SK-N-MC (cell line): ENCODE data around the gene NDUFS7.

Source experiments
- DNase-seq: peaks from one replicate; pipeline ENCODE4 v3.0.0-alpha.2; 2011; ENCODE audit warnings: low read depth, low spot score
- H3K27ac ChIP-seq: fragments of 200-600 bp; sonication (generic); 2 replicates; pipeline ENCODE4 v1.5.1; 2016; ENCODE audit warnings: mixed run types
- H3K36me3 ChIP-seq: fragments of 200-600 bp; sonication (generic); 2 replicates; pipeline ENCODE4 v1.6.1; 2017; ENCODE audit warnings: antibody characterized with exemption, low read length, mixed read lengths; ENCODE audit not compliant: insufficient read depth
- H3K4me3 ChIP-seq: fragments of 200-600 bp; sonication (generic); 2 replicates; pipeline ENCODE4 v1.5.1; 2016
- H3K9ac ChIP-seq: fragments of 200-600 bp; sonication (generic); 2 replicates; pipeline ENCODE4 v1.8.0; 2017; ENCODE audit warnings: mixed run types, mixed read lengths; ENCODE audit not compliant: insufficient read length
- H3K9me3 ChIP-seq: fragments of 200-600 bp; sonication (generic); 2 replicates; pipeline ENCODE4 v1.6.1; 2017; ENCODE audit warnings: low read depth, mild to moderate bottlenecking, antibody characterized with exemption, low read length, moderate library complexity, mixed read lengths
- EZH2 ChIP-seq: fragments of 200-600 bp; sonication (generic); IDR thresholded peaks from one replicate; pipeline ENCODE4 v1.6.1; 2017; ENCODE audit warnings: antibody characterized with exemption
- FOXP2 ChIP-seq: optimal IDR thresholded peaks from 2 replicates; pipeline ENCODE3; 2011; ENCODE audit warnings: mild to moderate bottlenecking, moderate library complexity; ENCODE audit not compliant: insufficient read depth; ENCODE audit errors: extremely low read length, control extremely low read depth
- POLR2AphosphoS5 ChIP-seq: IDR thresholded peaks from 2 replicates; pipeline ENCODE4 v1.6.1; 2012; ENCODE audit warnings: mild to moderate bottlenecking, low read depth, low read length, borderline replicate concordance

Gene NDUFS7

DNA sequence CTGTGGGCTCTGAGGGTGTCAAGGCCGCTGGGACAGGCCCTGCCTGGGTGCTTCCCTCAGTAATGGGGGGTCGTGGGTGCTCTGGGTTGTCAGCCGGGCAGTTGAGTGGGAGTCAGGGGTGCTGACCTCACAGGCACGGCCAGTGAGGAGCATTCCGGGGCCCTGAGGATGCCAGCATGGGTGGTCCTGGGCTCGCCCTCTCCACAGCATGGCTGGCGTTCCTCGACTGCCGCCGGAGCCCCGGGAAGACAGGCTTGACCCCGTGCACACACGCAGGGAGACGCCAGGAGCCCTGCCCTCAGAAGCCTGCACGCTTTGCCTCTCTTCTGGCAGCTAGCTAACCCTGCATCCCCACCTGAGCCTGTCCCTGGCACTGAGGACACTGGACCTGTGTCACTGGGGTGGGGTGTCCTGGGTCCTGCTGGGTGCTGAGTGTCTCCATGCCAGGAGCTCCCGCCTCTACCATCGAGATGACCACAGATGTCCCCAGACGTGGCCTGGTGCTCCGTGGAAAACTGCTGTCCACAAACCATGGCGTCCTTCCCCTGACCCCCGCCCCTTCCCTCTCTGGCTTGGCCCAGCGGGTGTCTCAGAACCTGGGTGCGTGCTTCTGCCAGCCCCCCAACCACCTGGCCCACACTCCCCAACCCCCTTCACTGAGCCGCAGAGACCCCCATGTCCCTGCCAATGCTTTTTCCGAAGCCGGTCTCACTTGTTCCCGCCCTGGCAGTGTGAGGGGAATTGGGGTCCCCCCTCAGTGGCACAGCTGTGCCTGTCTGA lies 4.4 kb upstream of the NDUFS7 start:
- no peak for DNase-seq
- Histone ChIP-seq H3K4me3 (no peak overlapping the region), H3K36me3 (no peaks in the 10 kb centered on the region; the same call in 1 of the 2 replicates), H3K9ac (no peak overlapping the region), H3K9me3 (no peaks in the 10 kb centered on the region), H3K27ac (no peak overlapping the region)
- no peak for TF ChIP-seq FOXP2
- no peak for TF ChIP-seq EZH2
- no peak for TF ChIP-seq POLR2AphosphoS5

DNA sequence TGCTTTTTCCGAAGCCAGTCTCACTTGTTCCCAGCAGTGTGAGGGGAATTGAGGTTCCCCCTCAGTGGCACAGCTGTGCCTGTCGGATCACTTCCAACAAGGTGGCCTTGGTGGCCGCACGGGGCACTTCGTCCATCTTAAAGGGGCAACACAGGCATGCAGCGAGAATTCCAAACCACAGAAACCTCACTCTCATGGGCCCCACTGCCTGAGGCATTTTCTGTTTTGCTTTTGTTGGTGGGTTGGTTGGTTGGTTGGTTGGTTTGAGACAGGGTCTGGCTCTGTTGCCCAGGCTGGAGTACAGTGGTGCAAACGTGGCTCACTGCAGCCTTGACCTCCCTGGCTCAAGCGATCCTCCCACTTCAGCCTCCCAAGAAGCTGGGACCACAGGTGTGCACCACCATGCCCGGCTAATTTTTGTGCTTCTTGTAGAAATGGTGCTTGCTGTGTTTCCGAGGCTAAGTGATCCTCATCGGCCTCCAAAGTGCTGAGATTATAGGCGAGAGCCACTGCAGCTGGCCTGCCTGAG lies 3.7 kb upstream of the NDUFS7 start:
- Histone ChIP-seq H3K9ac (no peak overlapping the region), H3K27ac (no peak overlapping the region), H3K9me3 (no peaks in the 10 kb centered on the region), H3K4me3 (no peak overlapping the region), H3K36me3 (no peaks in the 10 kb centered on the region; the same call in 1 of the 2 replicates)
- no peak for DNase-seq
- TF ChIP-seq EZH2 (no peak), FOXP2 (no peak), POLR2AphosphoS5 (no peak)

DNA sequence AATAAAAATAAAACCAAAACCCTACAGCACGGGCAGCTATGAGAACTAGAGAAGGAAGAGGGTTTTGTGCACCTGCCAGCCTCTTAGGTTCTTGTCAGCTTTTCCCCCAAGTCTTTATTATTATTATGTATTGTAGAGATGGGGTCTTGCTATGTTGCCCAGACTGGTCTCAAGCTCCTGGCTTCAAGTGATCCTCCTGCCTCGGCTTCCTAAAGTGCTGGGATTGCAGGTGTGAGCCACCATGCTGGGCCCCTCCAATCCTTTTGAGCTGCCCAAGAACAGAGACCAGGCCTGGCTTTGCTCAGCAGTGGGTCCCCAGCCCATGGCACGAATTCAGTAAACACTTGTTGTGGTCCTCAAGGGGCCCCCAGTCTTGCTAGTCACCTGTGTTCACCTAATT lies 1.5 kb upstream of the NDUFS7 start:
- no peak for DNase-seq
- no peaks in the 10 kb centered on the region for H3K9me3 ChIP-seq
- no peaks in the 10 kb centered on the region; the same call in 1 of the 2 replicates for H3K36me3 ChIP-seq
- H3K9ac ChIP-seq, result no peak overlapping the region
- H3K4me3 ChIP-seq, result no peak overlapping the region
- TF ChIP-seq POLR2AphosphoS5 (no peak), EZH2 (no peak), FOXP2 (no peak)
- H3K27ac ChIP-seq, result no peak overlapping the region

DNA sequence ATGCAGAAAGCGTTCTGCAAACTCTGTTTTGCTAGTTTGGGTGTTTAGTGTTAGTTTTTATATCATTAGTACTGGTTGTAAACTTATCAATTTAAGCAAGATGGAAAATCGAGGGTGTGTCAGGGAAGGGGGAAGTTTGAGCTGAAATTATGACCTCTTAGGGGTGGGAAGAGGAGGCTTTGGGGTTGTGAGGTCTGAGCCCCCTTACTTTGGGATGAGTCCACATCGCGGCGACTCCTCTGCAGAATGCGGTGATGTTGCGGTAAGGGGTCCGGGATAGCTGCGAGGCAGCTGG lies 743 bp upstream of the NDUFS7 start:
- H3K9me3 ChIP-seq, result no peaks in the 10 kb centered on the region
- no peak overlapping the region for H3K27ac ChIP-seq
- TF ChIP-seq FOXP2 (no peak), POLR2AphosphoS5 (no peak), EZH2 (no peak)
- no peaks in the 10 kb centered on the region; the same call in 1 of the 2 replicates for H3K36me3 ChIP-seq
- H3K4me3 ChIP-seq, result peak overlapping the region; percentile 67
- no peak overlapping the region for H3K9ac ChIP-seq
- DNase-seq, result no peak

DNA sequence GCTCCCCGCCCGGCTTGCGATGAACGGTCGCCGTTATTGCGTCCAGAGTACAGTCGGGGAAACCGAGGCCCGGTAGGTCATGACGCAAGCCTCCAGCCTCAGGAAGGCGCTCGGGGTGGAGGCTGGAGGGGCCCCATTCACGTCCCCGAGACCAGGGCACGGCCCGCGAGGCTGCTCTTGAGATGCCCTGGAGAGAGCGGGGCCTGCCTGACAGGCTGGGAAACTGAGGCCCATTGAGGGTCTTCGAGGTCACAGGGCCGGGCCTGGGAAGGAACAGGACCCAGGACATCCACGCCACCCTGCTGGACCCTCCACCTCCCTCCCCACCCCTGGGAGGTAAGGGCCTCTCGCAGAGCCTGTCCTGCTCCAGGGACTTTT lies 367 bp downstream of the NDUFS7 start:
- H3K27ac ChIP-seq, result peak overlapping the region; percentile 95
- H3K9ac ChIP-seq, result peak overlapping the region; percentile 93
- peaks cover 10% of the 10 kb centered on the region; the same call in 1 of the 2 replicates for H3K36me3 ChIP-seq
- H3K4me3 ChIP-seq, result peak overlapping the region; percentile 91
- DNase-seq, result no peak
- H3K9me3 ChIP-seq, result no peaks in the 10 kb centered on the region
- TF ChIP-seq EZH2 (no peak), POLR2AphosphoS5 (no peak), FOXP2 (no peak)

DNA sequence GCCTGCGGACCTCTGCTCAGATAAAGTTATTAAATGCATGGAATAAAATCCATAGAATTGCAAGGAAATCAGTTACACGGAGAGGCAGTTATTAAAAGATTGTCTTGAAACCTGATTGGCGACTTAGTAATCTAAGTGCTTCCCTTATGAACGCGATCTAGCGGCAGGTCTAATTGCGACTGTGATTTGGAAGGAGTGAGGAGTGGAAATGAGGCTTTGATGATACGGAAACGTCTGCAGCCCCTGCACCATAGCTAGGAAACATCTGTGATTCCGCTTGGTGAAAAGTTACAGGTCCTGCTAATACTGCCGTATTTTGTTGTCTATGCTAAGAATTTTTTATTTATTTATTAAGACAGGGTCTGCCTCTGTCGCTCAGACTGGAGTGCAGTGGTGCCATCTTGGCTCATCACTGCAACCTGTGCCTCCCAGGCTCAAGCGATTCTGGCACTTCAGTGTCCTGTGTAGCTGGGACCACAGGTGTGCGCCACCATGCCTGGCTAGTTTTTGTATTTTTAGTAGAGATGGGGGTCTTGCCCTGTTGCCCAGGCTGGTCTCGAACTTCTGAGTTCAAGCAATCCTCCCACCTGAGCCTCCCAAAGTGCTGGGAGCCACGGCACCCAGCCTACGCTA lies 887 bp downstream of the NDUFS7 start:
- TF ChIP-seq EZH2 (no peak), FOXP2 (no peak), POLR2AphosphoS5 (no peak)
- H3K36me3 ChIP-seq, result peaks cover 13% of the 10 kb centered on the region; the same call in 1 of the 2 replicates
- H3K9me3 ChIP-seq, result no peaks in the 10 kb centered on the region
- peak overlapping the region; percentile 93 for H3K9ac ChIP-seq
- DNase-seq, result no peak
- H3K27ac ChIP-seq, result no peak overlapping the region
- peak overlapping the region; percentile 91 for H3K4me3 ChIP-seq

DNA sequence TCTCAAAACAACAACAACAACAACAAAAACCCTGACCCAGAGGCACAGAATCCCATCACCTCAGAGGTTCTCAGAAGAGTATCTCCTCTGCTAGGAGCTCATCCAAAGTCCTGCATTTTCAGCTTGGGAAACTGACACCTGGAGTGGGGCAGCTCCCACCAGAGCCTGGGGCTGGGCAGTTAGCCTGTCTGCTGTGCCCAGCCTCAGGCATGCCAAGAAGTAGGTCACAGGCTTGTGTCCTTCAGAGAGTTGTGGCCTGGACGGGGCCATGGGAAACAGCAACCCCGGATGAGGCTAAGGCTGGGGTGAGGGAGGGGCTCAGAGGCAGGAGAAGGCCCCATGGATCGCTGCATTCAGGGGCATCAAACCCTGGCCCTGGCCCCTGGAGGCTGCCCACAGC lies 2.1 kb downstream of the NDUFS7 start:
- DNase-seq, result no peak
- H3K9me3 ChIP-seq, result no peaks in the 10 kb centered on the region
- TF ChIP-seq FOXP2, result no peak
- no peak for TF ChIP-seq POLR2AphosphoS5
- no peak for TF ChIP-seq EZH2
- H3K4me3 ChIP-seq, result no peak overlapping the region
- H3K36me3 ChIP-seq, result peaks cover 16% of the 10 kb centered on the region; the same call in 1 of the 2 replicates
- H3K9ac ChIP-seq, result no peak overlapping the region
- H3K27ac ChIP-seq, result no peak overlapping the region

DNA sequence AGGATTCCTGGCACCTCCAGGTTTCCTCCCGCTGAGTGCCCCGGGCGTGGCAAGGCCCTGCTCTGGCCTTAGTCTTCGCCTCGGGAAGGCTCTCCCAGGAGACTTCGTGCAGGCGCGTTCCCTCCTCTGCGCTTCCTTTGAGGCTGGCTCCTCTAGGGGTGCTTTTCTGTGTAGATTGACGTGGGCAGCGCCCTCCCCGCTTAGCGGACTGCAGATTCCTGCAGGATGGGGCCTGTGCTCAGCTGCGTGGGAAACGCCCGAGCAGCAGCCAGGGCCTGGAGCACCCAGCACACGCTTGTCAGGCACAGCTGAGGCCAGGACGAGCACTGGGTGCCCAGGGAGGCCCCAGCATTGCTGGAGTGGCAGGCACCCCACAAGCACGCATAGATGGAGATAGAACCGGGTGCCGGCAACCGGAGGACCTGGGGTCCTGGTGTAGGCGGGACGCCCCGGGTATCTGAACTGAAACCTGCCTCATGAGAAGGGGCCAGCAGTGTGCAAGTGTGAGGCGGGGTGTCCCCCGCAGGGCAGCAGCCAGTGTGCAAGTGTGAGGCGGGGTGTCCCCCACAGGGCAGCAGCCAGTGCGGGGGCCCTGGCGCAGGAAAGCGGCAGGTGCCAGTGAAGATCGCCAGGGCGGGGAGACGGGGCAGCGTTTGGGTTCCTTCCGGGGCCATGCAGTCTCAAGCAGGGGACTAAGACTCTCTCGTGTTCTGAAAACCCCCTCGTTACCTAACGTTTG lies 3.4 kb downstream of the NDUFS7 start:
- H3K9me3 ChIP-seq, result no peaks in the 10 kb centered on the region
- H3K27ac ChIP-seq, result no peak overlapping the region
- DNase-seq, result no peak
- H3K9ac ChIP-seq, result no peak overlapping the region
- peaks cover 19% of the 10 kb centered on the region; the same call in 1 of the 2 replicates for H3K36me3 ChIP-seq
- no peak overlapping the region for H3K4me3 ChIP-seq
- no peak for TF ChIP-seq FOXP2
- TF ChIP-seq EZH2, result no peak
